SK-N-SH treated with all-trans-retinoic acid at 6 μM for 48 hours (cell line): ENCODE data around the gene SENP1.

ENCODE experiments used
- PPARA ChIP-seq: fragments of 250-450 bp; sonication (Bioruptor Pico); IDR thresholded peaks from 2 replicates; pipeline ENCODE4 v1.5.0; 2020; ENCODE audit warnings: mild to moderate bottlenecking, borderline replicate concordance
- TCF4 ChIP-seq: fragments of 250-450 bp; sonication (Bioruptor Pico); IDR thresholded peaks from 2 replicates; pipeline ENCODE4 v1.8.0; 2021; ENCODE audit warnings: mild to moderate bottlenecking, moderate library complexity, borderline replicate concordance
- ZFP30 ChIP-seq: fragments of 450-650 bp; formaldehyde crosslinking; IDR thresholded peaks from 2 replicates; pipeline ENCODE4 v1.5.0; 2022; ENCODE audit warnings: mild to moderate bottlenecking, moderate library complexity
- TF ChIP-seq, protein P1 (sequence below): fragments of 250-450 bp; sonication (Bioruptor Pico); IDR thresholded peaks from 2 replicates; pipeline ENCODE4 v1.8.0; 2020; ENCODE audit warnings: mild to moderate bottlenecking, moderate library complexity, borderline replicate concordance
- TF ChIP-seq, protein P2 (sequence below): fragments of 250-450 bp; sonication (Bioruptor Pico); IDR thresholded peaks from 2 replicates; pipeline ENCODE4 v1.5.0; 2020; ENCODE audit warnings: mild to moderate bottlenecking, moderate library complexity

DNA sequence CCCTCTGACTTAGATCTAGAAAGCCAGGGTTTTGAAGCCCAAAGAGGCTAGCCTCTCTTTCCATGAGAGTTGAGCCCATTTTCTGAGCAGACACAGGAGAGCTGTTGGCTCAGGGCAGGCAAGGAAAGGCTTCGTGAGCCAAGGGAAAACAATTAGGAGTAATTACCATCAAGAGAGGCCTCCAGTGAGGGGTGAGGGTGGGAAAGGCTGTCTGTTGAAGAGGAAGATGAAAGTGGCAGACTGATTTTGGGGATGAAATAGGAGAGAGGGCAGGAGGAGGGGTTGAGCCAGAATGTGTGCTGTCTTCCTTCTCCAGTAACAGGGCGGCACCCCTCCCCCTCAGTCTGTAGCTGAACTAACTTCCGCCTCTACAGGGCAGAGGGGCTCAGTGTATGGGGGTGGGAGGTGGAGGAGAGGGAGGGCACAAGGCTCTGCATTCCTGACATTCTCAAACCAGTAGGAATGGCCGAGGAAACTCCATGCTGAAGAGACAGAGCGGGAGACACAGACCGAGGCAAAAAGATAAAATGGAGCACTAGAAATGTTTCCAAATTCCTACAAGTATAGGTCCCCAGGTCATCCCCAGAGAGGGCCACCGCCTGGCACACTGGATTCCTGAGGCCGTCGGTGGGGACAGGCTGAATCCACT lies 68.5 kb downstream of the SENP1 start:
- TF ChIP-seq, protein P1, sequence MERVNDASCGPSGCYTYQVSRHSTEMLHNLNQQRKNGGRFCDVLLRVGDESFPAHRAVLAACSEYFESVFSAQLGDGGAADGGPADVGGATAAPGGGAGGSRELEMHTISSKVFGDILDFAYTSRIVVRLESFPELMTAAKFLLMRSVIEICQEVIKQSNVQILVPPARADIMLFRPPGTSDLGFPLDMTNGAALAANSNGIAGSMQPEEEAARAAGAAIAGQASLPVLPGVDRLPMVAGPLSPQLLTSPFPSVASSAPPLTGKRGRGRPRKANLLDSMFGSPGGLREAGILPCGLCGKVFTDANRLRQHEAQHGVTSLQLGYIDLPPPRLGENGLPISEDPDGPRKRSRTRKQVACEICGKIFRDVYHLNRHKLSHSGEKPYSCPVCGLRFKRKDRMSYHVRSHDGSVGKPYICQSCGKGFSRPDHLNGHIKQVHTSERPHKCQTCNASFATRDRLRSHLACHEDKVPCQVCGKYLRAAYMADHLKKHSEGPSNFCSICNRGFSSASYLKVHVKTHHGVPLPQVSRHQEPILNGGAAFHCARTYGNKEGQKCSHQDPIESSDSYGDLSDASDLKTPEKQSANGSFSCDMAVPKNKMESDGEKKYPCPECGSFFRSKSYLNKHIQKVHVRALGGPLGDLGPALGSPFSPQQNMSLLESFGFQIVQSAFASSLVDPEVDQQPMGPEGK (CRISPR knock-in tag) = no peak
- TF ChIP-seq ZFP30 (CRISPR knock-in tag) = no peak
- TF ChIP-seq, protein P2, sequence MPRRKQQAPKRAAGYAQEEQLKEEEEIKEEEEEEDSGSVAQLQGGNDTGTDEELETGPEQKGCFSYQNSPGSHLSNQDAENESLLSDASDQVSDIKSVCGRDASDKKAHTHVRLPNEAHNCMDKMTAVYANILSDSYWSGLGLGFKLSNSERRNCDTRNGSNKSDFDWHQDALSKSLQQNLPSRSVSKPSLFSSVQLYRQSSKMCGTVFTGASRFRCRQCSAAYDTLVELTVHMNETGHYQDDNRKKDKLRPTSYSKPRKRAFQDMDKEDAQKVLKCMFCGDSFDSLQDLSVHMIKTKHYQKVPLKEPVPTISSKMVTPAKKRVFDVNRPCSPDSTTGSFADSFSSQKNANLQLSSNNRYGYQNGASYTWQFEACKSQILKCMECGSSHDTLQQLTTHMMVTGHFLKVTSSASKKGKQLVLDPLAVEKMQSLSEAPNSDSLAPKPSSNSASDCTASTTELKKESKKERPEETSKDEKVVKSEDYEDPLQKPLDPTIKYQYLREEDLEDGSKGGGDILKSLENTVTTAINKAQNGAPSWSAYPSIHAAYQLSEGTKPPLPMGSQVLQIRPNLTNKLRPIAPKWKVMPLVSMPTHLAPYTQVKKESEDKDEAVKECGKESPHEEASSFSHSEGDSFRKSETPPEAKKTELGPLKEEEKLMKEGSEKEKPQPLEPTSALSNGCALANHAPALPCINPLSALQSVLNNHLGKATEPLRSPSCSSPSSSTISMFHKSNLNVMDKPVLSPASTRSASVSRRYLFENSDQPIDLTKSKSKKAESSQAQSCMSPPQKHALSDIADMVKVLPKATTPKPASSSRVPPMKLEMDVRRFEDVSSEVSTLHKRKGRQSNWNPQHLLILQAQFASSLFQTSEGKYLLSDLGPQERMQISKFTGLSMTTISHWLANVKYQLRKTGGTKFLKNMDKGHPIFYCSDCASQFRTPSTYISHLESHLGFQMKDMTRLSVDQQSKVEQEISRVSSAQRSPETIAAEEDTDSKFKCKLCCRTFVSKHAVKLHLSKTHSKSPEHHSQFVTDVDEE (CRISPR knock-in tag) = no peak
- no peak for TF ChIP-seq TCF4 (CRISPR knock-in tag)
- no peak for TF ChIP-seq PPARA (CRISPR knock-in tag)
